Natural killer cell (primary cell): ENCODE measurements around the gene ATP2C2. TPM values are rescaled to one million over a fixed set of nuclear protein-coding genes. Genes with fewer than 3 reads are reported as not detected.
A peak's percentile ranks its signal among the peaks of the same experiment; 100 is the strongest.

ENCODE experiments used
- ATAC-seq, 3 donors: fragments of 150-1000 bp in 2 of 3; fragments of 200-7000 bp in 1 of 3; cut with Tn5 transposase; 1 replicate in 1 of 3; 2 replicates in 2 of 3; pipeline ENCODE4 v1.10.0; 2021; ENCODE audit warnings: mild to moderate bottlenecking in 2 of 3, moderate library complexity in 2 of 3
- DNase-seq, 2 donors: peaks; one replicate each; pipeline versions ENCODE4 v3.0.0 to v3.0.0-alpha.2; 2013 to 2021; ENCODE audit warnings: mixed read lengths in 1 of 2
- H3K27ac ChIP-seq: one replicate; pipeline ENCODE4 v1.5.1; 2013; ENCODE audit warnings: mild to moderate bottlenecking, low read length
- H3K27me3 ChIP-seq: one replicate; pipeline ENCODE4 v1.6.1; 2013; ENCODE audit warnings: low read length; ENCODE audit not compliant: control insufficient read depth, insufficient read depth
- H3K36me3 ChIP-seq: one replicate; pipeline ENCODE4 v1.6.1; 2013; ENCODE audit warnings: low read length; ENCODE audit not compliant: control insufficient read depth, insufficient read depth
- H3K4me1 ChIP-seq: one replicate; pipeline ENCODE4 v1.6.1; 2013; ENCODE audit warnings: low read length; ENCODE audit not compliant: control insufficient read depth, insufficient read depth
- H3K4me3 ChIP-seq: one replicate; pipeline ENCODE4 v1.5.1; 2013; ENCODE audit warnings: low read length
- H3K9me3 ChIP-seq: one replicate; pipeline ENCODE4 v1.6.1; 2013; ENCODE audit warnings: low read length; ENCODE audit not compliant: control insufficient read depth, insufficient read depth
- H3K27ac Mint-ChIP-seq, 2 donors: one replicate each; pipeline ENCODE4 v1.8.0; 2022; ENCODE audit warnings: mild to moderate bottlenecking in 2 of 2, mixed read lengths in 2 of 2, moderate library complexity in 1 of 2
- H3K27me3 Mint-ChIP-seq, 2 donors: one replicate each; pipeline ENCODE4 v1.8.0; 2022; ENCODE audit warnings: low read depth in 2 of 2, mixed read lengths in 2 of 2
- H3K36me3 Mint-ChIP-seq: one replicate; pipeline ENCODE4 v1.8.0; 2022; ENCODE audit warnings: mixed read lengths
- H3K4me1 Mint-ChIP-seq, 2 donors: one replicate each; pipeline ENCODE4 v1.8.0; 2022; ENCODE audit warnings: mixed read lengths in 2 of 2
- H3K4me3 Mint-ChIP-seq: one replicate; pipeline ENCODE4 v1.8.0; 2022; ENCODE audit warnings: mild to moderate bottlenecking, moderate library complexity, mixed read lengths
- H3K9me3 Mint-ChIP-seq, 2 donors: one replicate each; pipeline ENCODE4 v1.8.0; 2022; ENCODE audit warnings: mixed read lengths in 2 of 2
- CTCF ChIP-seq: fragments of 200-600 bp; IDR thresholded peaks from one replicate; pipeline ENCODE4 v1.8.0; 2022; ENCODE audit warnings: antibody characterized with exemption
- WGBS: methylation state at CpG from one replicate; pipeline ENCODE4 v1.1.7; 2013; ENCODE audit warnings: missing lambda C conversion rate; ENCODE audit not compliant: insufficient coverage; 5-methylcytosine and 5-hydroxymethylcytosine counted together
- intact Hi-C: fragments of 100-400 bp; cut with micrococcal nuclease; formaldehyde crosslinking; loops from one replicate; pipeline ENCODE4 v1.14.2; 2022
- total RNA-seq, 4 donors: library from RNA; stranded (reverse); fragments of 120-200 nt in 1 of 4; gene quantifications; one replicate each; pipeline versions ENCODE4 v1.2.3 to v1.2.4, GENCODE V29; 2013 to 2022

Gene ATP2C2
- total RNA-seq, 3 donors from 2014 or later (not counting 1 experiment from before 2014, with no cell fraction given): not detected

GRCh38 chr16:84511180-84511800 lies 143.0 kb downstream of the ATP2C2 start:
- no peak overlapping the region for H3K4me3 ChIP-seq
- ATAC-seq (peak; percentile 53 to 72 (median 56)), DNase-seq (peak; percentile 81 to 94)
- H3K4me1 ChIP-seq: peaks cover 67% of the 10 kb centered on the region
- Mint-ChIP-seq H3K4me3 (no peak overlapping the region), H3K9me3 (no peaks in the 10 kb centered on the region), H3K36me3 (no peaks in the 10 kb centered on the region), H3K4me1 (peaks cover 21 to 41% of the 10 kb centered on the region in 2 donors), H3K27me3 (peaks cover 0 to 9% of the 10 kb centered on the region in 2 donors), H3K27ac (no peak overlapping the region)
- no peaks in the 10 kb centered on the region for H3K27me3 ChIP-seq
- peak; percentile 97 for TF ChIP-seq CTCF
- no peaks in the 10 kb centered on the region for H3K9me3 ChIP-seq
- 14% methylated on average over 20 of the region's 21 CpGs for WGBS
- H3K36me3 ChIP-seq: no peaks in the 10 kb centered on the region
- H3K27ac ChIP-seq: no peak overlapping the region
- intact Hi-C loops: loop anchor here (1.0 kb wide), 2 partner anchors 111 to 215 kb away; no protein-coding TSS in a partner anchor

GRCh38 chr16:84511831-84512230 lies 143.5 kb downstream of the ATP2C2 start:
- Mint-ChIP-seq H3K27ac (no peak overlapping the region), H3K4me3 (no peak overlapping the region), H3K9me3 (no peaks in the 10 kb centered on the region), H3K4me1 (peaks cover 24 to 44% of the 10 kb centered on the region in 2 donors), H3K36me3 (no peaks in the 10 kb centered on the region), H3K27me3 (peaks cover 0 to 9% of the 10 kb centered on the region in 2 donors)
- TF ChIP-seq CTCF: no peak
- Histone ChIP-seq H3K9me3 (no peaks in the 10 kb centered on the region), H3K27ac (no peak overlapping the region), H3K4me3 (no peak overlapping the region), H3K27me3 (no peaks in the 10 kb centered on the region), H3K36me3 (no peaks in the 10 kb centered on the region), H3K4me1 (peaks cover 65% of the 10 kb centered on the region)
- intact Hi-C loops: loop anchor here (1.0 kb wide), 2 partner anchors 110 to 214 kb away; no protein-coding TSS in a partner anchor
- 82% methylated on average over 13 of the region's 13 CpGs for WGBS
- DNase-seq: no peak
- ATAC-seq: no peak

- Histone ChIP-seq H3K4me1 (peaks cover 66% of the 10 kb centered on the region), H3K9me3 (no peaks in the 10 kb centered on the region), H3K27ac (no peak overlapping the region), H3K36me3 (no peaks in the 10 kb centered on the region), H3K4me3 (no peak overlapping the region), H3K27me3 (no peaks in the 10 kb centered on the region)
- intact Hi-C loops: no loop called here
- H3K4me1 Mint-ChIP-seq: peaks cover 24 to 47% of the 10 kb centered on the region in 2 donors
- no peak overlapping the region for H3K27ac Mint-ChIP-seq
- WGBS: 80% methylated on average over 9 of the region's 10 CpGs
- H3K4me3 Mint-ChIP-seq: no peak overlapping the region
- no peak for TF ChIP-seq CTCF
- H3K27me3 Mint-ChIP-seq: peaks cover 0 to 7% of the 10 kb centered on the region in 2 donors
- no peaks in the 10 kb centered on the region for H3K9me3 Mint-ChIP-seq
- no peaks in the 10 kb centered on the region for H3K36me3 Mint-ChIP-seq
- DNase-seq: peak in 1 of 2 donors; percentile 32
- no peak for ATAC-seq
Observed at GRCh38 chr16:84513123-84513522, 144.8 kb downstream of the ATP2C2 start.
